GM21423 (cell line): ENCODE results near the gene SCUBE3.

Experiments
- ATAC-seq: cut with Tn5 transposase; IDR thresholded peaks from one replicate; pipeline ENCODE4 v1.9.1; 2021; ENCODE audit warnings: mild to moderate bottlenecking, moderate library complexity; ENCODE audit not compliant: unreplicated experiment

Gene SCUBE3

DNA sequence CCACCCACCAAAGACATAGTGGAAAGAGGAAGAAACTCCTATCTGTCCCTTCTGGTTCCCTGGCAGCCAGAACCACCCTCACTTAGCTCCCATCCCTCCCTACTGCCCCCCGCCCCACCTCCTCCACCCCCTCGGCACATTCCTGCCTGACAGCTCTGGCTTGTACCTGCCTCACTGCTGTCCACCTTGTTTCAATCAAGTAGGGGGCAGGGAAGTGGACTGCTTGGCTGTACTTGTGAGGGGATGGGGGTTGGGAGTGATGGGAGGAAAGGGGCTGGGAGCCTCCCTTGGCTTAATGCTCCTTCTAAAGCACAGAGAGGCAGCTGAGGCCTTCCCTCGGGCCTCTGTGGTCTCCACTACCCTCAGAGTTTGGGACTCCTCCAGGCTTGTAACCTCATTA is 23.7 kb downstream of the SCUBE3 start:
- no peak for ATAC-seq

DNA sequence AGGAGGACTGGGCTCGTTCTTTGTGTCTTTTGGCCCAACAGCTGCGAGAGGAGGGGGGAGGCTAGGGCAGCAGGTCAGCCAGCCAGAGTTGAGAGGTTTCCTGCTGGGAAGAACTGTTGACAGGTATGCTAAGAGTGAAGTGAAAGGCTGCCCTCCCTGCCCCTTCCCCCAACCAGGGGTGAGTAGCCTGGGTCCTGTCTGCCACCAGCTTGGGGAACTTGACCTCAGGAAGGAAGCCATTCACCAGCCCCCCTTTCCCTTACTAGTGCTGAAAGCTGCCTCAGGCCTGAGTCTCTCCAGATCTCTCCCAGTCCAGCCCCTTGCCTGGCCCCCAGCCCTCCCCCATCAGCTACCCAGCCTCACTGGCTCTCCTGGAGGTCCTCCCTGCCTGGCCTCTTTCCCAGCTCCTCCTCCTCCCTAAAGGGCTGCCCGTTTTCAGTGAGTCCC is 25.1 kb downstream of the SCUBE3 start:
- no peak for ATAC-seq

DNA sequence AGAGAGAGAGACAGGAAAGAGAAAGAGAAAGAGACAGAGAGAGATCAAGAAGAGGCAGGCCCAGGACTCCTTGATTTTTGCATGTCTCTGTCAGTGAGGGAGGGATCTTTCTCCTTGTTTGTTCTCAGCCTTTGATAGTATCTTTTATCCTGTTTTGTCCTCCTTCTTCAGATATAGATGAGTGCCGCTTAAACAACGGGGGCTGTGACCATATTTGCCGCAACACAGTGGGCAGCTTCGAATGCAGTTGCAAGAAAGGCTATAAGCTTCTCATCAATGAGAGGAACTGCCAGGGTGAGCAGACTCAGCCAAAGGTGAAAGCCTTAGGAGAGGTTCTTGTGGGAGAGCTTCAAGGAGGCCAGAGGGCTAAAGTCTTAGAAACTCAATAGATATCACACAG is 25.8 kb downstream of the SCUBE3 start:
- no peak for ATAC-seq

DNA sequence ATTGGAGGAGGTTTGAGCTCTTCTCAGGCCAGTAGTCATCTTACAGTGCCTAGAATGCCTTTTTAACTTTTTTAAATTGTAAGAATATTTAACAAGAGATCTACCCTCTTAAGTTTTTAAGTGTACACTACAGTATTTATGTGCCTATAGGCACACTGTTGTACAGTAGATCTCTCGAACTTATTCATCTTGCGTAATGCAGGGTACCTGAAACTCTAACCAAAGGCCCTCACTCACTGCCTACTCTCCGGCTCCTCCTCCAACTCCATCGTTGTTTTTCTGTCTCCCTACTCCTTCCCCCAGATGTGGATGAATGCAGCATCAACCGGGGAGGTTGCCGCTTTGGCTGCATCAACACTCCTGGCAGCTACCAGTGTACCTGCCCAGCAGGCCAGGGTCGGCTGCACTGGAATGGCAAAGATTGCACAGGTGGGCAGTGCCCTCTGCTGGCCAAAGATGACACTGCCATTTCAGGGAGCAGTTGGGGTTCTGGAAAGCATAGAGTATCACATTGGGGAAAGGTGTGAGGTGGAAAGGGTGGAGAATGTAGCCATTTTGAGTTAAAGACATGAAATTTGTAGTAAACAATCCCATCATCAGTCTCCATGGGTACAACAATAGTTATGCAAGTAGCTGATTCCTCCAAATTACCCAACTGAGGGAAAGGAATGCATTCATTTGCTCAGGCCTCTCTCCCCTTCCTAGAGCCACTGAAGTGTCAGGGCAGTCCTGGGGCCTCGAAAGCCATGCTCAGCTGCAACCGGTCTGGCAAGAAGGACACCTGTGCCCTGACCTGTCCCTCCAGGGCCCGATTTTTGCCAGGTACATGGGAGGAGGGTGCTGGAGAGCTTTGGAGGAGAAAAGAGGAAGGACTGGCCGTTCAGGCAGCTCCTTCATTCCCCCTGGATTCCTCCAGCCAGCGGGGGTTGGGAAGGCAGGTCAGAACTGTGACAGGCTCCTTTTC is 27.4 kb downstream of the SCUBE3 start:
- ATAC-seq, result peak; percentile 64

DNA sequence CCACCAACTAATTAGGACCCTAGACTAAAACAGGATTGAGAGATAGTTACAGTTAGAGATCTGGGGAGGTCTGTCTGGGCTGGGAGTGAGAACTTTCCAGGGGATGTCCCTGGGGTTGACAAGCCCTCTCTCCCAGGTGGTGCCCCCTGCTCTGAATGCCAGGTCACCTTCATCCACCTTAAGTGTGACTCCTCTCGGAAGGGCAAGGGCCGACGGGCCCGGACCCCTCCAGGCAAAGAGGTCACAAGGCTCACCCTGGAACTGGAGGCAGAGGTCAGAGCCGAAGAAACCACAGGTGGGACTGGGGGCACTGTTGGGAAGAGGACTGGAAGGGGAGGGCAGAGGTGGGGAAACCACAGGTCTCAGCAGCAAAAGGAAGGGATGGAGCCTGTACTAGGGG is 28.7 kb downstream of the SCUBE3 start:
- ATAC-seq, result no peak

DNA sequence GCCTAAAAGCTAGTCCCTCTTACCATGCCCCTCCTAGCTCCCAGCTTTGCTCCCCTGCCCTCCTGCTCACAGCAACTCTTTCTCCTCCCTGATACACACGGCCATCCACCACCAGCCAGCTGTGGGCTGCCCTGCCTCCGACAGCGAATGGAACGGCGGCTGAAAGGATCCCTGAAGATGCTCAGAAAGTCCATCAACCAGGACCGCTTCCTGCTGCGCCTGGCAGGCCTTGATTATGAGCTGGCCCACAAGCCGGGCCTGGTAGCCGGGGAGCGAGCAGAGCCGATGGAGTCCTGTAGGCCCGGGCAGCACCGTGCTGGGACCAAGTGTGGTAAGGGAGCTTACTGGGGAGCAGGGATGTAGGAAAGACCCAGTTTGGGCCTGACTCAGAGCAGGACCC is 29.1 kb downstream of the SCUBE3 start:
- no peak for ATAC-seq

DNA sequence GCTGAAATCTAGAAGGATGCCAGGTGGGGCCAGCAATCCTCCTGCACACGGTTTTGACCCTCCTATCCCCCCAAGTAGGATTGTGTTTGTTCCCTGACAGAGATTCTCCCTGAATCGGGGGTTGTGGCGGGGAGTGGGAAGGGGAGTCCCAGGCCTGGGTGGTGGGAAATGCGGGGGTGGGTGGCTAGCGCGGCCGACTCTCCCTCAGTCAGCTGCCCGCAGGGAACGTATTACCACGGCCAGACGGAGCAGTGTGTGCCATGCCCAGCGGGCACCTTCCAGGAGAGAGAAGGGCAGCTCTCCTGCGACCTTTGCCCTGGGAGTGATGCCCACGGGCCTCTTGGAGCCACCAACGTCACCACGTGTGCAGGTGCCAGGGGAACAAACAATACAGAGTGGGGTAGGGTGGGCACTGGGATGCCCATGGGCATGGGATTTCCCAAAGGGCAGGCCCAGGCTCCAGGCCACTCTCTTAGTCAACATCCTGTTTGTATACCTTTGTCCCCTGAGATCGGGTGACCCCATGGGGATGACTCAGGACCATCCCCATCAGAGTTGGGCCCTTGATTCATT is 29.7 kb downstream of the SCUBE3 start:
- ATAC-seq, result no peak

DNA sequence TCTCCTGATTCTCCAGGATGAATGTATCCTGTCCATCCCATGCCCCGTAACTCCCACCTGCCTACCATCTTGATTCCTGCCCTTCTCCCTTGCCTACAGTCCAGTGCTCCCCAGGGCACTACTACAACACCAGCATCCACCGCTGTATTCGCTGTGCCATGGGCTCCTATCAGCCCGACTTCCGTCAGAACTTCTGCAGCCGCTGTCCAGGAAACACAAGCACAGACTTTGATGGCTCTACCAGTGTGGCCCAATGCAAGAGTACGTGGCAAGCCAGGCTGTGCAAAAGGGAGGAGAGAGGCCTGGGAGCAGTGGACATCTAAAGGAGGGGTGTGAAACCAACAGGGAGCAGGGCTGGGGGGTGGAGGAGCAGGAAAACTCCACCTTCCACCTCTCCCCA is 30.8 kb downstream of the SCUBE3 start:
- no peak for ATAC-seq

DNA sequence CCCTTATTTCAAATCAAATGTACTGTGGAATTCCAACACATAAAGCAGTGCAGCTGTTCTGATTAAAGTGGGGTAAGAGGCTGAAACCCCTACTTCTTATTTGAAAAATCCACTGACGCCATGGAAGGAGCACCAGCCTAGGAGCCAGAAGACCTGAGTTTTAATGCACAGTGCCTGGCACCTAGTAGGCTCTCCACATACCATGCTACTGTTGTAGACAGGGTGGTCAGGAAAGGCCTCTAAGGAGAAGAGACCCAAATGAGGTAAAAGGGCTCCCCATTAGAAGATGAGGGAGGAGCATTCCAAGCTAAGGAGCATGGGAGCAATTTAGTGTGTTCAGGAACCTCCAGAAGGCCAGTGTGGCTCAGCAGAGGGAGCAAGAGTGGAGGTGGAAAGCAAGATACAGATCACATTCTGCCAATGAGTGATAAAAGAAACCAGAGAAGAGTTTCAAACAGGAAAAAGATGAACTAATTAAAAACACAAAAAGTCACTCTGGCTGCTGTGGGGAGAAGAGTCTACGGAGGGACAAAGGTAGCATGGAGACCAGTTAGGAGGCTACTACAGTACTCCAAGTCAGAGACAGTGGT is 34.0 kb downstream of the SCUBE3 start:
- ATAC-seq, result peak; percentile 45

DNA sequence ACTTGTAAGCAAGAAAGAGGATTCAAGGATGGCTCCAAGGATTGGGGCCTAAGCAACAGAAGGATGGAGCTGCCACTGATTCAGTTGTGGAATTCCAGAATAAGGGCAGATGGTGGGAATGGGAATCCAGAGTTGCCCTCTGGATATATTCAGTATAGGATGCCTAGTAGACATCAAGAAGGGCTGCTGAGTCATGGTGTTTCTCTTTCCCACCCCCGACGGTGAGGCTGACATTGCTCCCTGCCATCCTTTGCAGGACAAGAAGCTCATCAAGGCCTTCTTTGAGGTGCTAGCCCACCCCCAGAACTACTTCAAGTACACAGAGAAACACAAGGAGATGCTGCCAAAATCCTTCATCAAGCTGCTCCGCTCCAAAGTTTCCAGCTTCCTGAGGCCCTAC is 34.5 kb downstream of the SCUBE3 start:
- peak; percentile 9 for ATAC-seq

DNA sequence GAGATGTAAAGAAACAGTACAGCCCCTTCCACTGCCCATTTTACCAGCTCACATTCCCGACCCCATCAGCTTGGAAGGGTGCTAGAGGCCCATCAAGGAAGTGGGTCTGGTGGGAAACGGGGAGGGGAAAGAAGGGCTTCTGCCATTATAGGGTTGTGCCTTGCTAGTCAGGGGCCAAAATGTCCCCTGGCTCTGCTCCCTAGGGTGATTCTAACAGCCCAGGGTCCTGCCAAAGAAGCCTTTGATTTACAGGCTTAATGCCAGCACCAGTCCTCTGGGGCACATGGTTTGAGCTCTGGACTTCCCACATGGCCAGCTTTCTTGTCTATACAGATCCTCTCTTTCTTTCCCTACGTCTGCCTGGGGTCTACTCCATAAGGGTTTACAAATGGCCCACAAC is 35.2 kb downstream of the SCUBE3 start:
- no peak for ATAC-seq

DNA sequence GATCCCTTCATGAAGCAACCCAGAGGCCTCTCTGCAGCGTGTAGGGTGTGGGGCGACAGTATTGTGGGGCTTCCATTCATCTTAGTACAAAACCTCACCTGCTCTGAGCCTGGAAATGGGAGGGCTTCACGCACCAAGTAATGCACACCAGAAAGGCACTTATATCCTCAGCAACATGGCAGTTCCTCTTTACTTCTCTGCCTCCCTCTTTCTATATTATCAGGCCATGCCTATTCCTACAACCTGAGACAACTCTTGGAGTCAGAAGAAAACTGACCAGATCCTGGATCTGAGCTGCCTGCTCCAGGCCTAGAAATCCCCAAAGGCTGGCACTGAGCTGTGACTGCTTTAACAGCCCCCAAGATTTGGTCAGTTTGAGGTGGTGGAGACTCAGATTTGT is 38.2 kb downstream of the SCUBE3 start:
- ATAC-seq, result no peak

DNA sequence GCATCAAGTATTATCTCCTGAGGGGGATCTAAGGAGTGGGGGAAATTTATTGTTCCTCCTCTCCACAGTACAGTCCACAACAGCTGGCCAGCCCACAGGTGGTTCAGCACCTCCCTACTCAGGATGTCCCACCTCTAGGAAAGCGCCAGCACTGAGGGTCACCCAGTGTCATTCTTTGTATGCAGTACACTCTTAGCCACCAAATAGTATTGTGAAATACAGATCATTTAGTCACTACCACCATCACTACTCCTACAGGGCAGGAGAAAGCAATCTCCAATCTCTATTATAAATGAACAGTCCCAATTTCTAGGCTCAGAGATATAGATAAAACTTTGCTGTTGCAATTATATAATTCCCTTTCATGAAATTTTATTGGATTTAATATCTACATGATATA is 39.5 kb downstream of the SCUBE3 start:
- no peak for ATAC-seq

DNA sequence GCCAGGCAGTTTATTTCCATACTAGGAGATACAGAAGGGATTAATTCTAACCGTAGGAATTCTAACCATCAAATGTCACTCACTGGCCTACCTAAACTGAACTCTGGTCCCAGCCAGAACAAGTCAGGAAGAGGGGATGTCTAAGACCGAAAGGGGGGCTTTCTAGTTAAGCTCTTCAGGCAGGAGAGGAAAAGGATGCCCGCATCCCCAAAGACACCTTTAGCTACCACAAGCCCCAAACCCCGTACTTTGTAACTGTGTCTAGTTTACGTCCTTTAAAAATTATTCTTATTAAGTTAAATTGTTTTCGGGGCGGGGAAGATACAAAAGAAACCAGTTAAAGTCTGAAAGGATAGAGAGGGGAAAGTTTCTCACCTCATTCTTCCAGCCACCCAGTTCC is 44.6 kb downstream of the SCUBE3 start:
- ATAC-seq, result no peak

DNA sequence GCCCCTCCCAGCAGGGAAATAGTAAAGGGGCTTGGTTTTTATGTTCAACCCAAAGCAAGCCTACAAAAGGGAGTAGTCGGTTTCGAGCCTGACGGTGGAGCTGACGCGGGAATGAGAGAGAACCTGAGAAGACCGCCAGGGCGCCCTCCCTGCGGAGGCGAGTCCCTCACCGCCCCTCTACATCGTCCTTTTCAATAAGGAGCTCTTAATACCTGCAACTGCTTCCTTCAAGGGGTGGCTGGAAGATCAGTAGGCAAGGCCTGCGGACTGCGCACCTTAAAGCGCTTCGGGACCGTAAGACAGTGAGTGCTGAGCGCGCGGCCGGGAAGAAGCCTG is 45.1 kb downstream of the SCUBE3 start:
- no peak for ATAC-seq

DNA sequence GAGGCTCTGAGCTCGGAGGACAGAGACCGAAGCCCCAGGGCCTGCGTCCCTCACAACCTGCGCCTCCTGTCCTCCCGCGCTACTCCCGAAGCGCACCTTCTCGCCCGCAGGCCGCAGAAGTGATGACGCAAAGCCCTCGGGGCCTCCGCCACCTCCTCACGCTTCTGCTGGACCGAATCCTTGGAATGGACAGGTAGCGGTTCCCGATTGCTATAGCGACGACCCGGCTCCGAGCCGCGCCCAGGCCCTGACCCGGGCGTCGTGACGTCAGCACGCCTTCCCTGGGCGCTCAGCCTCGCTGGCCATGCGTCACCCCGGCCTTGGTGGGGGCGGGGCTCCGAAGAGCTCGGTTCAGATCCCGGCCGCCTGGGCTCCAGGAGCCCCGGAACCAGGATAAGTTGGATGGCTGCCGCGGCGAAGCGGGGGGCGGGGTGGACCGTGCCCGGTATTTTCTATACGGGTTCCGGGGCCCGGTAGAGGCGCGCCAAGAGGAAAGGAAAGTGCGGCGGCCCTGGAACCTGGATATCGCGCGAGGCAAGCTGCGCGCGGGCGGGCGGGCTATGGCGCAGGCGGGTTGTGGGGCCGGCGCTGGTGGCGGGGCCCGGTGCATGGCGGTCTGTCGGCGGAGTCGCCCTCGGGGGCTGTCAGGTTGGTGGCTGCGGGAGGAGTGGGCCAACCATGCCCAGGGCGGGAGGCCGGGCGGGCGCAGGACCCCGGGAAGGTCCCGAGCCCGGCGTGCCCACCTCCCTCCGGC is 45.6 kb downstream of the SCUBE3 start, which contains the start of gene ZNF76:
Gene ZNF76 (plus strand): TSS at position 542 of the 754 bp plus-strand sequence. CDS start 21,417 bp downstream, outside the sequence.
- peak; percentile 82 for ATAC-seq

DNA sequence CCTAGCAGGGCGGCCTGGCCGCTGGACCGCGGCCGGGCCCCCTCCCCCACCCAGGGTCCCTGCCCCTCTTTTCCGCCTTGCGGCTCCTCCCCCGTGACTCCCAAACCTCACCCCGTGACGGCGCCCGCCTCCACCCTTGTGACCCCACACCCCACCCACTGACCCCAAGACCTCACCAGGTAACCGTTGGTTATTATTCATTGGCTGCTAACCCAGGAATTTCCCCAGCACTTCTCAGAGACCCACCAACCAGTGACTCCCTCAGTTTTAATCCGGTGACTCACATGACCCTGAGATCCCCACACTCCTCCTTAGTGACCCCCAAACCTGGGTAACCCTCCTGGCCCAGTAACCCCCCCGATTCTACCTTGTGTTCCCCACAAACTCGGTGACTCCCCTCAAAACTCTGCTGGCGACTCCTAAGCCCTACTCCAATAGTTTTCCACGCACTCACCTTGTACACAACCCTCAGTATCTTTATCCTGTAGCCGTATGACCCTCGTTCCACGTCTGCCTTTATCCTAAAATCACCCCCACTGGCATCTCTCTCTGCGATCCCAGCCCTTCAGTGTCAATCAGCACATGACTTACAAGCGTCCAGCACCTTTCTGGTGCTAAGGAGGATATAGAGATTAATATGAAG is 46.3 kb downstream of the SCUBE3 start:
- ATAC-seq, result peak; percentile 35

DNA sequence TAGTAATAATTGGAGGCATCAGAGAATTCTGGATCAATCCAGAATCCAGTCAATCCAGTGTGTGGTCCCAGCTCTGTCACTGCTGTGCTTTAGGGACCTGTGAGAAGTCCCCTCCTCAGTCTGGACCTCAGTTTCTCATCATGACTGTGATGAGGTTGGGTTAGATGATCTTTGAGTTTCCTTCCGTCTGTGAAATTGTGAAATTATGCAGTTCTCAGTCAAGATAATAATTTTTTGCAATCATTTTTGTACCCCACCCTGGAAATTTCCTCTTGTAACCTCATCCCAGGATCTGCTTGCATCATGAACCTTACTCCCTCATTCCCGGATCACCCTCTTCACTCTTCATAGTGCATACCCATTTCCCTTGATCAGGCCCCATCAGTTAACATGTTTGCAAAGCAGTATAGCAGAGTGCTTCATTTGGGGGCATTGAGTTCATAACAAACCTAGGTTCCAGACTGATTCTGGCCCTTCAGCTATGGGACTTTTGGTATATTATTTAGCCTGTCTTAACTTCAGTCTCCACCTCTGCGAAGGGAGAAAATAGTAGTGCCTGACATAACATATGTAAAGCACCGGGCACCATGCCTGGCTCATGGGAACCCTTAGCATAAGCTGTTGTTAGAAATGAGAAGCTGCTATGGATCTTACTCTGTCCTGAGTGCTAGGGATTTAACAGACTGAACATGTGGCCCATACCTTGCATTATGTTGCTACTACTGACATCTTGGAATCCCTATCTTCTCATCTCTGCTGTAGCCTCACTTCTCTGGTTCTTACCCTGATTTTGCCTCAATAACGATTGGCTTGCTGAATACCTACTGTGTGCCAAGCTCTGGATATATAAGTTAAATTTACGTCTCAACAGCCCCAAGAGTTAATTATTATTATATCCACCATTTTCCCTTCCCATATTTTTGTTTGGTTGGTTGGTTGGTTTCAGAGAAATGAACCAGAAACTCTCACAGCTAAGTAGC is 47.1 kb downstream of the SCUBE3 start:
- no peak for ATAC-seq

DNA sequence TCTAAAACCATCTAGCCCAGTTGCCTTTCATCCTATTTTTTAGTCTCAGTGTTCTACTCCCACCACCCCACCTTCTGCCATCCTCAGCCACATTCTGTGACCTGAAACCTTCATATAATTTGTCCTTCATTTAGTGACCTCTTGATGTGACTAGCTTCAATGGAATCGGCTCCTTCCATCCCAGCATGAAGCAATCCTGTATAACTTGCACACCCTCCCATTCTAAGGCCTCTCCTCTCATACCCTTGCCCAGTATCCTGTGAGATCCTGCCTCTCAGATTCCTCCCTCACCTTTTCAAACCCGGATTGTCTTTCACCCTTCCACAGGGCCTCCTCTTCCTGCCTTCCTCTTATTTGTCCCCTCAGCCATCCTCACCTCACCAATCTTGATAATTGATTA is 48.8 kb downstream of the SCUBE3 start:
- no peak for ATAC-seq
